ENCODE measurements around the gene RPL5. TPM values are rescaled to one million over a fixed set of nuclear protein-coding genes. Genes with fewer than 3 reads are reported as not detected.

The RPL5 gene
- polyA plus RNA-seq, 1 donor from 2014 or later, result 1,645 TPM

GRCh38 chr1:92791487-92792066 lies 40.3 kb upstream of the RPL5 start:
- H3K27me3 ChIP-seq (ENCODE audit: insufficient read depth, low read depth, low read length), result no peaks in the 10 kb centered on the region
- H4K20me1 ChIP-seq (ENCODE audit: insufficient read depth), result no peaks in the 10 kb centered on the region
- no peak overlapping the region for H3K27ac ChIP-seq (ENCODE audit: low read length)
- H3F3A ChIP-seq (ENCODE audit: insufficient read depth, low read length, poor library complexity, severe bottlenecking), result no peaks in the 10 kb centered on the region
- no peaks in the 10 kb centered on the region for H3K9me3 ChIP-seq (ENCODE audit: low read length)
- H3K9me2 ChIP-seq (ENCODE audit: insufficient read depth, low read length), result no peaks in the 10 kb centered on the region
- no peak overlapping the region for H2AFZ ChIP-seq (ENCODE audit: low read depth, low read length)
- no peak overlapping the region for H3K9ac ChIP-seq (ENCODE audit: low read length)
- H3K79me2 ChIP-seq (replicated peaks; ENCODE audit: insufficient read depth, low read length), result no peaks in the 10 kb centered on the region
- H3K4me3 ChIP-seq (ENCODE audit: low read length), result peak overlapping the region; percentile 16
- TF ChIP-seq POLR2AphosphoS5 (IDR thresholded peaks at IDR 0.05), result no peak
- TF ChIP-seq SMC3 (conservative IDR thresholded peaks at IDR 0.05; ENCODE audit: poor library complexity), result no peak
- TF ChIP-seq RAD21 (conservative IDR thresholded peaks at IDR 0.05), result no peak
- no peak for TF ChIP-seq EP300 (conservative IDR thresholded peaks at IDR 0.05; ENCODE audit: poor library complexity, severe bottlenecking)
- H3K36me3 ChIP-seq (ENCODE audit: insufficient read depth, low read length), result no peaks in the 10 kb centered on the region
- H3K4me2 ChIP-seq (ENCODE audit: low read length), result no peak overlapping the region

DNA sequence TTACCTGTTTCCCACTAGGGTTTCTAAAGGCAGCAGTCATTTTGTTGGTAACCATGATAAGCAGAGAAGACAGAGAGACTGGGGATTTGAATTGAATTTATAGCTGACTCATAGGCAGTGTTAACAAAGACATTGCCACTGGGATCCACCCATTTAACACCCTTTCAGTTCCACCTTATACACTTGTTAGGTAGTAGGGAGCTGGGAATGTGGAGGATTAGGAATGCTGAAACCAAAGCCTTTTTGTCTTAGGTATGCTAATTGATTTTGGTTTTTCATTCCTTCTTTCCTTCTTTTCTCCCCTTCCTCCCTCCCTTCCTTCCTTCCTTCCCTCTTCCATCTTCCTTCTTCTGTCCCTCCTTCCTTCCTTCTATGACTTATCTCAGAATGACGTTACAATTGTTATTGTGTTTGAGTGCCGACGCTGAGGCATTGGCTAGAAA lies 39.5 kb upstream of the RPL5 start:
- Histone ChIP-seq H2AFZ (ENCODE audit: low read depth, low read length) (peak overlapping the region; percentile 34), H3K4me3 (ENCODE audit: low read length) (peak overlapping the region; percentile 16), H3K4me2 (ENCODE audit: low read length) (no peak overlapping the region)

More for the DNA sequence above, 39.5 kb upstream of the RPL5 start:
- H3K9ac ChIP-seq (ENCODE audit: low read length), result no peak overlapping the region
- H4K20me1 ChIP-seq (ENCODE audit: insufficient read depth), result no peaks in the 10 kb centered on the region
- H3K9me3 ChIP-seq (ENCODE audit: low read length), result no peaks in the 10 kb centered on the region
- H3K36me3 ChIP-seq (ENCODE audit: insufficient read depth, low read length), result no peaks in the 10 kb centered on the region
- TF ChIP-seq SMC3 (conservative IDR thresholded peaks at IDR 0.05; ENCODE audit: poor library complexity), result no peak
- TF ChIP-seq REST (IDR thresholded peaks at IDR 0.05; ENCODE audit: borderline replicate concordance), result no peak
- no peak for TF ChIP-seq EP300 (conservative IDR thresholded peaks at IDR 0.05; ENCODE audit: poor library complexity, severe bottlenecking)
- no peak for TF ChIP-seq MXI1 (conservative IDR thresholded peaks at IDR 0.05; ENCODE audit: poor library complexity, severe bottlenecking)
- no peak for TF ChIP-seq TAF1 (IDR thresholded peaks at IDR 0.05; ENCODE audit: low read depth)
- TF ChIP-seq, protein P1, sequence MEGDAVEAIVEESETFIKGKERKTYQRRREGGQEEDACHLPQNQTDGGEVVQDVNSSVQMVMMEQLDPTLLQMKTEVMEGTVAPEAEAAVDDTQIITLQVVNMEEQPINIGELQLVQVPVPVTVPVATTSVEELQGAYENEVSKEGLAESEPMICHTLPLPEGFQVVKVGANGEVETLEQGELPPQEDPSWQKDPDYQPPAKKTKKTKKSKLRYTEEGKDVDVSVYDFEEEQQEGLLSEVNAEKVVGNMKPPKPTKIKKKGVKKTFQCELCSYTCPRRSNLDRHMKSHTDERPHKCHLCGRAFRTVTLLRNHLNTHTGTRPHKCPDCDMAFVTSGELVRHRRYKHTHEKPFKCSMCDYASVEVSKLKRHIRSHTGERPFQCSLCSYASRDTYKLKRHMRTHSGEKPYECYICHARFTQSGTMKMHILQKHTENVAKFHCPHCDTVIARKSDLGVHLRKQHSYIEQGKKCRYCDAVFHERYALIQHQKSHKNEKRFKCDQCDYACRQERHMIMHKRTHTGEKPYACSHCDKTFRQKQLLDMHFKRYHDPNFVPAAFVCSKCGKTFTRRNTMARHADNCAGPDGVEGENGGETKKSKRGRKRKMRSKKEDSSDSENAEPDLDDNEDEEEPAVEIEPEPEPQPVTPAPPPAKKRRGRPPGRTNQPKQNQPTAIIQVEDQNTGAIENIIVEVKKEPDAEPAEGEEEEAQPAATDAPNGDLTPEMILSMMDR (IDR thresholded peaks at IDR 0.05; ENCODE audit: poor library complexity, severe bottlenecking), result no peak
- no peak for TF ChIP-seq POLR2AphosphoS5 (IDR thresholded peaks at IDR 0.05)
- TF ChIP-seq RAD21 (conservative IDR thresholded peaks at IDR 0.05), result no peak
- no peaks in the 10 kb centered on the region for H3K9me2 ChIP-seq (ENCODE audit: insufficient read depth, low read length)
- H3K79me2 ChIP-seq (replicated peaks; ENCODE audit: insufficient read depth, low read length), result no peaks in the 10 kb centered on the region
- H3K27ac ChIP-seq (ENCODE audit: low read length), result no peak overlapping the region
- H3F3A ChIP-seq (ENCODE audit: insufficient read depth, low read length, poor library complexity, severe bottlenecking), result no peaks in the 10 kb centered on the region
- H3K27me3 ChIP-seq (ENCODE audit: insufficient read depth, low read depth, low read length), result no peaks in the 10 kb centered on the region

Data from neural cell (in vitro differentiated cells).